K562 (cell line): ENCODE data around the gene BEX3. TPM values are rescaled to one million over a fixed set of nuclear protein-coding genes. Genes with fewer than 3 reads are reported as not detected.

ENCODE experiments used
- BMI1 ChIP-seq: fragments of 150-350 bp; IDR thresholded peaks from 2 replicates; pipeline ENCODE4 v1.6.1; 2014; ENCODE audit warnings: low read length
- BRD9 ChIP-seq: fragments of 450-650 bp; IDR thresholded peaks from 2 replicates; pipeline ENCODE4 v1.6.1; 2018; ENCODE audit warnings: low read depth; ENCODE audit not compliant: partially characterized antibody
- CBFB ChIP-seq: sonication (generic); formaldehyde crosslinking; IDR thresholded peaks from 2 replicates; pipeline ENCODE4 v1.4.0; 2020; ENCODE audit warnings: mild to moderate bottlenecking, missing genetic modification reagents
- CHD1 ChIP-seq: fragments of 200-600 bp; sonication (generic); IDR thresholded peaks from one replicate; pipeline ENCODE4 v1.6.1; 2012; ENCODE audit warnings: mild to moderate bottlenecking, moderate library complexity, low read length, inconsistent platforms
- E4F1 ChIP-seq: fragments of 250-450 bp; sonication (Bioruptor Pico); IDR thresholded peaks from 2 replicates; pipeline ENCODE4 v1.5.0; 2021; ENCODE audit warnings: mild to moderate bottlenecking, borderline replicate concordance
- ETV5 ChIP-seq: sonication (generic); formaldehyde crosslinking; IDR thresholded peaks from 2 replicates; pipeline ENCODE4 v1.4.0; 2020; ENCODE audit warnings: low read depth, mild to moderate bottlenecking, missing genetic modification reagents
- FIP1L1 ChIP-seq: fragments of 200-400 bp; formaldehyde crosslinking; IDR thresholded peaks from 2 replicates; pipeline ENCODE4 v1.6.1; 2018; ENCODE audit warnings: mild to moderate bottlenecking, low read depth, low read length; ENCODE audit not compliant: poor library complexity, severe bottlenecking
- HDAC1 ChIP-seq, 2 experiments: fragments of 450-650 bp; IDR thresholded peaks; 2 replicates each; pipeline ENCODE4 v1.6.1; 2016 to 2017; ENCODE audit warnings: inconsistent platforms in 1 of 2, mild to moderate bottlenecking in 1 of 2, moderate library complexity in 1 of 2
- MIER1 ChIP-seq: fragments of 450-650 bp; IDR thresholded peaks from 2 replicates; pipeline ENCODE4 v1.6.1; 2016; ENCODE audit warnings: antibody characterized with exemption, mild to moderate bottlenecking, low read depth
- PHF8 ChIP-seq: fragments of 200-600 bp; sonication (generic); IDR thresholded peaks from 2 replicates; pipeline ENCODE4 v1.6.1; 2012; ENCODE audit warnings: mixed run types, mild to moderate bottlenecking, inconsistent platforms, low read length, moderate library complexity, borderline replicate concordance
- TCF3 ChIP-seq: sonication (generic); formaldehyde crosslinking; IDR thresholded peaks from 2 replicates; pipeline ENCODE4 v1.4.0; 2020; ENCODE audit warnings: mild to moderate bottlenecking, missing genetic modification reagents
- ZEB2 ChIP-seq: fragments of 450-650 bp; IDR thresholded peaks from 2 replicates; pipeline ENCODE4 v1.6.1; 2016
- ZNF316 ChIP-seq: fragments of 450-650 bp; IDR thresholded peaks from 2 replicates; pipeline ENCODE4 v1.6.1; 2016
- ZNF407 ChIP-seq: fragments of 450-650 bp; IDR thresholded peaks from 2 replicates; pipeline ENCODE4 v1.6.1; 2016; ENCODE audit warnings: low read depth
- ZNF780A ChIP-seq: fragments of 250-450 bp; sonication (Bioruptor Pico); IDR thresholded peaks from 2 replicates; pipeline ENCODE4 v1.5.0; 2021; ENCODE audit warnings: mild to moderate bottlenecking
- polyA plus RNA-seq, 8 experiments: library from polyadenylated mRNA; depleted of rRNA in 4 of 8; stranded (reverse) in 5 of 8; unstranded in 3 of 8; fragments of >200 nt; fragmentation: Nextera tagmentation in 2 of 8; fragmentation: Illumina TruSeq in 1 of 8; extraction: Ambion mirVana in 2 of 8; extraction: Trizol in 1 of 8; gene quantifications; 2 replicates each; pipeline versions ENCODE4 v1.2.1 to v1.2.3, GENCODE V29; 2011 to 2014; ENCODE audit warnings: inconsistent platforms in 1 of 8, missing spikeins in 1 of 8
- total RNA-seq, 7 experiments: library from RNA; depleted of rRNA in 6 of 7; stranded (reverse); fragments of >200 nt in 6 of 7; fragmentation: Illumina TruSeq in 2 of 7; extraction: Trizol in 2 of 7; gene quantifications; 2 replicates each; pipeline versions ENCODE4 v1.2.1 to v1.2.3, GENCODE V29; 2011 to 2021; ENCODE audit warnings: low replicate concordance in 1 of 7
- TF ChIP-seq, protein P1 (sequence below): fragments of 450-650 bp; IDR thresholded peaks from 2 replicates; pipeline ENCODE4 v1.6.1; 2016; ENCODE audit warnings: low read depth, mild to moderate bottlenecking, moderate library complexity
- TF ChIP-seq, protein P2 (sequence below): fragments of 250-450 bp; sonication (Bioruptor Pico); IDR thresholded peaks from 2 replicates; pipeline ENCODE4 v1.8.0; 2021; ENCODE audit warnings: moderate library complexity, mild to moderate bottlenecking, inconsistent platforms

The BEX3 gene
- total and polyA plus RNA-seq, 9 of the 15 experiments (the other 6 are each of a cell fraction or from before 2014, with no cell fraction given), result 0.21 to 0.47 TPM; not detected in 7

DNA sequence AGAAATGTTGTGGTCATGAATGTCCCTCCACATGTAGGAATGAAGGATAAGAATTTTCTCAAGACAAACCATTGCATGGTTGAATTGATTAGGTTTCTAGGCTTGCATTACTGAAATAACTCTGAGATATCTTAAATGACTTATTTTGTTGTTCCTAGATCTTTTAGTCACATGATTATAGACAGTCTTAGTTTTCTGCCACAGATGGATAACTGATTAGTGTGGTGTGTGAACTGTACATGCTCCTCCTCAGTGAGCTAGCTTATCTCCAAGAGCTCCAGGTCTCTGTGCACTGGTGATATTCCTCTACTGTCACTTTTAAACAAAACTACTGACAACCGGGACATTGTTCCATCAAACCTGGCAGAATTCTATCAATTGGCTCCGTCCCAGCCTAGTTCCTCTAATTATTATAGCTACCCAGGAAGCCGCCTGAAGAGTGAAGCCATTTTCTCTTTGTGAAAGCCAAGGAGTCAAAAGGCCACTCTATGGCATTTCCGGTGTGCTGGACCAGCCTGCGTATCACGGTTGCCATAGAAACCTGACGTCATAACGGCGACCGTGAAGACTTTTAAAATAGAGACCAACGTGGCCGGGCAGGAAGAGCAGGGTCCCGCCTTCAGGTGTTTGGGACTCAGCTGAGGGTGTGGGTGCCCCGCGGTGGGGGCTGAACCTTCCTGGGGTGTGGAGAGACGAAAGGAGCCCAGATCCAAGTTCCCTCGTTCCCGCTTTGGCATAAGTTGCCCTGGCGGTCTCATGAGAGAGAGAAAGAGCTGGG, 28.1 kb downstream of the BEX3 start (continued):
- TF ChIP-seq HDAC1 (IDR thresholded peaks at IDR 0.05), result 0 out of 4 replicates have a peak, but pooled peaks of 1 of the 2 experiments have one; percentile 31
- TF ChIP-seq CBFB (CRISPR knock-in tag), result no peak
- TF ChIP-seq ETV5 (CRISPR knock-in tag), result 0 out of 2 replicates have a peak, but pooled peaks have one; percentile 41
- TF ChIP-seq ZEB2, result no peak
- peak; percentile 47; the same call in 1 of the 2 replicates for TF ChIP-seq PHF8
- no peak for TF ChIP-seq ZNF316
- TF ChIP-seq BRD9, result no peak
- TF ChIP-seq MIER1, result no peak
- no peak for TF ChIP-seq E4F1
- TF ChIP-seq, protein P1, sequence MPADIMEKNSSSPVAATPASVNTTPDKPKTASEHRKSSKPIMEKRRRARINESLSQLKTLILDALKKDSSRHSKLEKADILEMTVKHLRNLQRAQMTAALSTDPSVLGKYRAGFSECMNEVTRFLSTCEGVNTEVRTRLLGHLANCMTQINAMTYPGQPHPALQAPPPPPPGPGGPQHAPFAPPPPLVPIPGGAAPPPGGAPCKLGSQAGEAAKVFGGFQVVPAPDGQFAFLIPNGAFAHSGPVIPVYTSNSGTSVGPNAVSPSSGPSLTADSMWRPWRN, result no peak
- TF ChIP-seq, protein P2, sequence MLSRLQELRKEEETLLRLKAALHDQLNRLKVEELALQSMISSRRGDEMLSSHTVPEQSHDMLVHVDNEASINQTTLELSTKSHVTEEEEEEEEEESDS (CRISPR knock-in tag), result no peak
- TF ChIP-seq FIP1L1, result no peak
- peak; percentile 21; the same call in 1 of the 2 replicates for TF ChIP-seq BMI1
- no peak for TF ChIP-seq ZNF407
- TF ChIP-seq TCF3 (CRISPR knock-in tag), result no peak
- TF ChIP-seq CHD1, result no peak
- TF ChIP-seq ZNF780A (CRISPR knock-in tag), result no peak
